ENCODE results near the gene MCTP1. TPM values are rescaled to one million over a fixed set of nuclear protein-coding genes. Genes with fewer than 3 reads are reported as not detected.

MCTP1 gene
- total RNA-seq, 1 donor from 2014 or later, result not detected

GRCh38 chr5:95080030-95080429 is 204.9 kb downstream of the MCTP1 start:
- intact Hi-C loops (cut with micrococcal nuclease), result no loop called here
- Mint-ChIP-seq H3K27ac (no peak overlapping the region), H3K9me3 (no peaks in the 10 kb centered on the region), H3K27me3 (peaks cover 8% of the 10 kb centered on the region), H3K36me3 (ENCODE audit: low read depth) (no peaks in the 10 kb centered on the region), H3K4me1 (peaks cover 7% of the 10 kb centered on the region), H3K4me3 (no peak overlapping the region)
- no peak for DNase-seq

GRCh38 chr5:95078868-95079267 is 206.0 kb downstream of the MCTP1 start:
- Mint-ChIP-seq H3K36me3 (ENCODE audit: low read depth) (no peaks in the 10 kb centered on the region), H3K9me3 (no peaks in the 10 kb centered on the region), H3K4me3 (no peak overlapping the region), H3K27me3 (peaks cover 8% of the 10 kb centered on the region), H3K4me1 (peaks cover 7% of the 10 kb centered on the region), H3K27ac (no peak overlapping the region)
- no peak for DNase-seq
- intact Hi-C loops (cut with micrococcal nuclease), result no loop called here

GRCh38 chr5:95076395-95077185 is 208.3 kb downstream of the MCTP1 start:
- no peak overlapping the region for H3K27ac Mint-ChIP-seq
- peaks cover 4% of the 10 kb centered on the region for H3K4me1 Mint-ChIP-seq
- no peak for DNase-seq
- no peaks in the 10 kb centered on the region for H3K9me3 Mint-ChIP-seq
- no peak overlapping the region for H3K4me3 Mint-ChIP-seq
- H3K36me3 Mint-ChIP-seq (ENCODE audit: low read depth), result no peaks in the 10 kb centered on the region
- intact Hi-C loops (cut with micrococcal nuclease), result no loop called here
- peaks cover 6% of the 10 kb centered on the region for H3K27me3 Mint-ChIP-seq

GRCh38 chr5:95075111-95075510 is 209.8 kb downstream of the MCTP1 start:
- no peaks in the 10 kb centered on the region for H3K36me3 Mint-ChIP-seq (ENCODE audit: low read depth)
- H3K27me3 Mint-ChIP-seq, result peaks cover 5% of the 10 kb centered on the region
- intact Hi-C loops (cut with micrococcal nuclease), result no loop called here
- H3K4me1 Mint-ChIP-seq, result no peaks in the 10 kb centered on the region
- no peak overlapping the region for H3K4me3 Mint-ChIP-seq
- no peaks in the 10 kb centered on the region for H3K9me3 Mint-ChIP-seq
- no peak for DNase-seq
- no peak overlapping the region for H3K27ac Mint-ChIP-seq

GRCh38 chr5:95072281-95072680 is 212.6 kb downstream of the MCTP1 start:
- no peaks in the 10 kb centered on the region for H3K27me3 Mint-ChIP-seq
- no peak for DNase-seq
- H3K27ac Mint-ChIP-seq, result no peak overlapping the region
- H3K4me3 Mint-ChIP-seq, result no peak overlapping the region
- intact Hi-C loops (cut with micrococcal nuclease), result no loop called here
- H3K9me3 Mint-ChIP-seq, result no peaks in the 10 kb centered on the region
- no peaks in the 10 kb centered on the region for H3K36me3 Mint-ChIP-seq (ENCODE audit: low read depth)
- H3K4me1 Mint-ChIP-seq, result no peaks in the 10 kb centered on the region

- Mint-ChIP-seq H3K9me3 (no peaks in the 10 kb centered on the region), H3K36me3 (ENCODE audit: low read depth) (no peaks in the 10 kb centered on the region), H3K27ac (no peak overlapping the region), H3K4me3 (no peak overlapping the region), H3K27me3 (peaks cover 3% of the 10 kb centered on the region), H3K4me1 (no peaks in the 10 kb centered on the region)
- intact Hi-C loops (cut with micrococcal nuclease), result no loop called here
- DNase-seq, result no peak
Observed at GRCh38 chr5:95070866-95071265, 214.0 kb downstream of the MCTP1 start.

GRCh38 chr5:95070453-95070852 is 214.4 kb downstream of the MCTP1 start:
- intact Hi-C loops (cut with micrococcal nuclease), result no loop called here

GRCh38 chr5:95069948-95070347 is 214.9 kb downstream of the MCTP1 start:
- Mint-ChIP-seq H3K36me3 (ENCODE audit: low read depth) (no peaks in the 10 kb centered on the region), H3K4me3 (no peak overlapping the region), H3K4me1 (no peaks in the 10 kb centered on the region), H3K27me3 (peaks cover 4% of the 10 kb centered on the region), H3K9me3 (no peaks in the 10 kb centered on the region), H3K27ac (no peak overlapping the region)
- no peak for DNase-seq
- intact Hi-C loops (cut with micrococcal nuclease), result no loop called here

More at GRCh38 chr5:95070453-95070852, 214.4 kb downstream of the MCTP1 start:
- Mint-ChIP-seq H3K36me3 (ENCODE audit: low read depth) (no peaks in the 10 kb centered on the region), H3K4me1 (no peaks in the 10 kb centered on the region), H3K27ac (no peak overlapping the region), H3K4me3 (no peak overlapping the region), H3K9me3 (no peaks in the 10 kb centered on the region), H3K27me3 (peaks cover 4% of the 10 kb centered on the region)
- no peak for DNase-seq

GRCh38 chr5:95069021-95069420 is 215.9 kb downstream of the MCTP1 start:
- Mint-ChIP-seq H3K27ac (no peak overlapping the region), H3K9me3 (no peaks in the 10 kb centered on the region), H3K4me1 (no peaks in the 10 kb centered on the region), H3K36me3 (ENCODE audit: low read depth) (no peaks in the 10 kb centered on the region), H3K4me3 (no peak overlapping the region), H3K27me3 (peaks cover 4% of the 10 kb centered on the region)
- no peak for DNase-seq
- intact Hi-C loops (cut with micrococcal nuclease), result no loop called here

- H3K36me3 Mint-ChIP-seq (ENCODE audit: low read depth), result no peaks in the 10 kb centered on the region
- DNase-seq, result no peak
- no peak overlapping the region for H3K27ac Mint-ChIP-seq
- intact Hi-C loops (cut with micrococcal nuclease), result no loop called here
- peaks cover 4% of the 10 kb centered on the region for H3K27me3 Mint-ChIP-seq
- H3K9me3 Mint-ChIP-seq, result no peaks in the 10 kb centered on the region
- no peaks in the 10 kb centered on the region for H3K4me1 Mint-ChIP-seq
- H3K4me3 Mint-ChIP-seq, result no peak overlapping the region
Observed at GRCh38 chr5:95068289-95068910, 216.5 kb downstream of the MCTP1 start.

GRCh38 chr5:95066048-95066447 is 218.8 kb downstream of the MCTP1 start:
- no peak overlapping the region for H3K27ac Mint-ChIP-seq
- peaks cover 4% of the 10 kb centered on the region for H3K27me3 Mint-ChIP-seq
- no peaks in the 10 kb centered on the region for H3K36me3 Mint-ChIP-seq (ENCODE audit: low read depth)
- H3K9me3 Mint-ChIP-seq, result no peaks in the 10 kb centered on the region
- no peak overlapping the region for H3K4me3 Mint-ChIP-seq
- no peaks in the 10 kb centered on the region for H3K4me1 Mint-ChIP-seq
- no peak for DNase-seq
- intact Hi-C loops (cut with micrococcal nuclease), result no loop called here

GRCh38 chr5:95063492-95063891 is 221.4 kb downstream of the MCTP1 start:
- Mint-ChIP-seq H3K4me1 (no peaks in the 10 kb centered on the region), H3K9me3 (no peaks in the 10 kb centered on the region), H3K36me3 (ENCODE audit: low read depth) (no peaks in the 10 kb centered on the region), H3K27me3 (peaks cover 4% of the 10 kb centered on the region), H3K4me3 (no peak overlapping the region), H3K27ac (no peak overlapping the region)
- no peak for DNase-seq
- intact Hi-C loops (cut with micrococcal nuclease), result no loop called here

GRCh38 chr5:95060098-95060497 is 224.8 kb downstream of the MCTP1 start:
- Mint-ChIP-seq H3K27ac (no peak overlapping the region), H3K4me3 (no peak overlapping the region), H3K9me3 (no peaks in the 10 kb centered on the region), H3K4me1 (no peaks in the 10 kb centered on the region), H3K36me3 (ENCODE audit: low read depth) (no peaks in the 10 kb centered on the region), H3K27me3 (no peaks in the 10 kb centered on the region)
- intact Hi-C loops (cut with micrococcal nuclease), result no loop called here
- DNase-seq, result no peak

- no peaks in the 10 kb centered on the region for H3K4me1 Mint-ChIP-seq
- DNase-seq, result no peak
- H3K27me3 Mint-ChIP-seq, result no peaks in the 10 kb centered on the region
- no peaks in the 10 kb centered on the region for H3K9me3 Mint-ChIP-seq
- H3K27ac Mint-ChIP-seq, result no peak overlapping the region
- intact Hi-C loops (cut with micrococcal nuclease), result no loop called here
- no peak overlapping the region for H3K4me3 Mint-ChIP-seq
- no peaks in the 10 kb centered on the region for H3K36me3 Mint-ChIP-seq (ENCODE audit: low read depth)
Observed at GRCh38 chr5:95059636-95060035, 225.3 kb downstream of the MCTP1 start.
